HG02981 (cell line): ENCODE data around the gene AMPD1.

Source experiments
- ATAC-seq: cut with Tn5 transposase; IDR thresholded peaks from one replicate; pipeline ENCODE4 v1.9.1; 2021; ENCODE audit warnings: mild to moderate bottlenecking, moderate library complexity; ENCODE audit not compliant: unreplicated experiment

The AMPD1 gene

DNA sequence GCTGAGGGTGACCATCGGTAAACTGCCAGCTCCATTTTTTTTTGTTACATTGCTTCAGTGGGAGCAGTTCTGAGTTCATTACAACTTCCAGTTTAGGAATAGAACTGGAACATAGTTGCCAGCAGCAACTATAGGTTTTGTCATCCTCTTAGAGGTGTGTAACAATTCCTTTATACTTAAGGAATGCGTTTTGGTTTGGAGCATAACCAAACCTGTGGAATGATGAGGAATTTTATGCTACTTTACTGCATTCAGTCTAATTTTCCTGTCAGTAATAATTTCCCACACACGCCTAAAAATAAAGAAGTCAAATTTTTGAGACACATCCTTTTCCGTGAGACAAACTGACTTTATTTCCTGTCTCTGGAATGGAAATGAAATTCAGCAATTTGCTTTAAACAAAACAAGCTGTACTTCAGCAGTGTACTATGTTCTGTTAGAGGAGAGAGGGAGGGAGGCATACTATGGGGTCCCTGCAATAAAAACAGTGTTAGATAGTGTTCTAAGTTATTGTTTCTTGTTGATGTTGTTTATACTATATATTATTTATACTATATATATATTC, 4.8 kb upstream of the AMPD1 start:
- no peak for ATAC-seq

DNA sequence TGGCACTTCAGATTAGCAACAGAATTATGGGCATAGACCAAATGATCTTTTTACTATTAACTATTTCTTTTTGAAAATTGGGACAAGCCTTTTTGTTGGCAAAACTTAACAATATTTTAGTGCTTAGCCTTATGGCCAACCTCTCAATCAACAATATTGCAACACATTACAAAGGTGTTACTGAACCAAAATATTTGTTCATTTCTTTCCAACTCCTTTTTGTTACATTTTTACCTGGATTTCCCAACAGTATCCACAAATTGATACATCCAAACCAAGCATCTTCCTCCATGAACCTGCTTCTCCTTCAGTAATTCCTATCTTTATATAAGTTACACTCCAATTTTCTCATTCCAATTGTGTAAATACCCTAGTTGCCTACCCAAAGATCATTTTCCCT, 1.5 kb upstream of the AMPD1 start:
- no peak for ATAC-seq

DNA sequence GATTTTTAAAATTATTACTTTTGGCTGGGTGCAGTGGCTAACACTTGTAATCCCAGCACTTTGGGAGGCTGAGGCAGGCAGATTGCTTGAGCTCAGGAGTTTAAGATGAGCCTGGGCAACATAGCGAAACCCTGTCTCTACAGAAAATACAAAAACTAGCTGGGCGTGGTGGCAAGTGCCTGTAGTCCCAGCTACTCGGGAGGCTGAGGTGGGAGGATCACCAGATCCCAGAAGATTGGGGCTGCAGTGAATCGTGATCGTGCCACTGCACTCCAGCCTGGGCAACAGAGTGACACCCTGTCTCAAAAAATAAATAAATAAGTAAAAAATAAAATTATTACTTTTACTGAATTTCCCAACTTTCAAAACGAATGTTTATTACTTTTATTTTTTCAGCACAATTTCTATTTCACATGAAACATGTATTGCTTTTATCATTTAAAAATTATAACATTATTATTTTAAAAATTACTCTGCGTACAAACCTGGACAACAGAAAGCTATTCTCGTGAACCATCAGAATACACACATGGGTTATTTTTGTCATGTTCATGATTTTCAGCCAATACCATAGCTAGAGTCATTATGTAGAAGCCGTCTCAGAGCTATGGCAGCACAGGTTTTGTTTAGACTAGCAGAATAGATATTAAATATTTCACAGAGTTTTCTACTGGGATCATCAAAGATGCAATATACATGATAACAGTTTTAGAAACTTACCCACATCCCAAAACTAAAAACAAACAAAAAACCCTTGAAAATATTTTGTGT, 621 bp downstream of the AMPD1 start:
- ATAC-seq, result no peak

DNA sequence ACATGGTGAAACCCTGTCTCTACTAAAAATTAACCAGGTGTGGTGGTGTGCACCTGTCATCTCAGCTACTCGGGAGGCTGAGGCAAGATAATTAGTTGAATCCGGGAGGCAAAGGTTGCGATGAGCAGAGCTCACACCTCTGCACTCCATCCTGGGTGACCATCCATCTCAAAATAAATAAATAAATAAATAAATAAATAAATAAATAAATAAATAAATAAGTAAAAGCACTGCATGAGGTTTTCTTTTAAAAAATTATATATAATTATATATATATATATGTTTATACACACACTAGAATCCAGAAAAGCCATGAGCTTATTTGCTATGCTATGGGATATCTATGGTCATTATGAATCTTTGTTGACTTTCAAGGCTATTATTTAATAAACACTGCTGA, 2.4 kb downstream of the AMPD1 start:
- ATAC-seq, result no peak

DNA sequence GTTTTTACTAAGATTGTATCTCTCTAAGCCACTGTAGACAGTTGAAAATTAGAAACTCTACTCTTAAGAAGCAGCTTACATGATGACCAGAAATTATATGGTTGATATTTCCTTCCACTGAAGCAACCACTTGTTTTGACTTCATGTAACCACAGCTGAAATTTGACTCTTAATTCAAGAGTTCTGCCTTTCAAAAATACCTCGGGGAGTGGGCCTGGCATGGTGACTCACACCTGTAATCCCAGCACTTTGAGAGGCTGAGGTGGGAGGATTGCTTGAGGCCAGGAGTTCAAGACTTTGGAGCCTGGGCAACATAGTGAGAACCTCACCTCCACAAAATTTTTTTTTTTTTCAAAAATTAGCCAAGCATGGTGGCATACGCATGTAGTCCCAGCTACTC, 4.3 kb downstream of the AMPD1 start:
- ATAC-seq, result no peak

DNA sequence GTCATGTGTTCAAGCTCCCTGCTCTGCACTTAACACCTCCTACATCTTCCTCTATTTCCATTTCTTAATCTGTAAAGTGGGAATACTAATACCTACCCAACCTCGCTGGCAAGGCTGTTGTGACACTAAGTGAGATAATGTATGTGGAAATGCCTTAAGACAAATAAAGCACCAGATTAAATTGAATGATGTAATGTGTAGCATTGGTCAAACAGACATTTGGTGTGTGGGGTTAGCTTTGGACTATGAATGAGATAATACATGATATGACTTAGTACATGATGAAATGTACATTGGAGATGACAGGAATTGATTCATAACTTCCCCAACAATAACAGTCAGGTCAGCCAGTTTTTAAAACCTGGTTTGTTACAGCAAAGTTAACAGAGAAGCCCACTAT, 5.2 kb downstream of the AMPD1 start:
- ATAC-seq, result no peak

DNA sequence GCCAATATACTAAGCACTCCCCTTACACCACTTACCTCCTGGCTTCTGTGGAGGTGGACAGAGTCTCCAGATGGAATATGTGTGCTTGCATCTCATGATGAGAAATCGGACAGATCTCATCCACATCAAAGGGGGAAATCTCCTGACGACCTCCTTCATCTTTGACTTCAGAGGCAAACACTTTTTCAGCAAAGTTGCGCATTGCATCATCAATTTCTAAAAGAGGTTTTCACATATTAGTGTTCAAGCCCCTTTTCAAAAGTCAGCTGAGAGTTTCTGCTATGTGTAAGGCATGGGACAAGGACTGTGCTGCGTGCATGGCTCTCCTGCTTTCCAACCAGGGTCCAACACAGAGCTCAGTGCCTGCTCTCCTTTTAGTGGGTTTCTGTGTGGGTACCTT, 6.8 kb downstream of the AMPD1 start:
- no peak for ATAC-seq

DNA sequence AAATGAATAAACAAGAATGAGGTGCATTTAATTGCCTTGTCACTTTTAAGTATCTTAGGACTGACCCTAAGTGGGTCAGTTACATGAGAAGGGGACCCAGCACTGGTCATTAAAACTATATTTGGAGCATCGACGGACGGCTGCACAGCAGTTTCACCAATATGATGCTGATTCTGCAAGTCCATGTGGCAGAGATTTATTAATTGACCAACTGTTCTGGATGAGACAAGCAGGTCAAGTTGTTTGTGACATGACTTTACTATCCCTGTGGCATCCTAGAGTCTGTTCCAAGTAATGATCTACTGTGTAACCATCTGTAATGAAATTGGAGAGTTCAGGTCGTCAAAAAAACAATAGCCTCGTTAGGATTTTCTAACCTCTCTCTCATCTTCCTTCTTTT, 9.5 kb downstream of the AMPD1 start:
- ATAC-seq, result no peak

DNA sequence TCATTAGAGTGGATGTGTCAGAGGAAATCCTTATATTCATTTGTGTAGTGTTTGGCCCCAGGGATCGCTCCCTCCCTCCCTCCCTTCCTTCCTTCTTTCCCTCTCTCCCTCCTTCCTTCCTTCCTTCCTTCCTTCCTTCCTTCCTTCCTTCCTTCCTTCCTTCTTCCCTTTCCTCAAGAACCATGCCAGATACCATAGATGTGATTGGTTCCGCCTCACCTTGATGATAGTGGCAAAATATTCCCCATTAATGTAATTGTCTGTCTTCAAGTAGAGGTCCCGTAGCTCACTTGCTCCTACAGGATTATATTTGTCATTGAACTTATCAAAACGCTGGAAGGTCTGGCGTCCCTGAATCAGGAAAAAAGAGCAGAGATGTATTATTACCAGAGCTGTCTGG, 17.7 kb downstream of the AMPD1 start:
- no peak for ATAC-seq

DNA sequence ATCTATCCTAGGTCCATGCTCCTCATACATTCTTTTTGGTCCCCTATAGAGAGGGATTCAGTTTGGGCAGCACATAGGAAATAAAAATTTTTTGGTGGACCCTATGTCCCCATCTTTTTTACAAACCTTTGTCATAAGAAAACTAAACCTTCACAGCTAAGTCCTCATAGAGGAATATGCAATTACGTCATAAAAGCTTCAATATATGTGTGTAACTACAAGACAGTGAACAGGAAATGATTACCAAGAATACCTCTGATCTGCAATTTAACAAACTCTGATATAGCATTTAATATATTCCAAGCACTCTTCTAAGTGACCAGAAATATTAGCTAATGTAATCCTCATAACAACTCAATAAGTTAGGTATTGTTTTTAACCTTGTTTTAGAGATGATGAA, 19.2 kb downstream of the AMPD1 start:
- ATAC-seq, result no peak

DNA sequence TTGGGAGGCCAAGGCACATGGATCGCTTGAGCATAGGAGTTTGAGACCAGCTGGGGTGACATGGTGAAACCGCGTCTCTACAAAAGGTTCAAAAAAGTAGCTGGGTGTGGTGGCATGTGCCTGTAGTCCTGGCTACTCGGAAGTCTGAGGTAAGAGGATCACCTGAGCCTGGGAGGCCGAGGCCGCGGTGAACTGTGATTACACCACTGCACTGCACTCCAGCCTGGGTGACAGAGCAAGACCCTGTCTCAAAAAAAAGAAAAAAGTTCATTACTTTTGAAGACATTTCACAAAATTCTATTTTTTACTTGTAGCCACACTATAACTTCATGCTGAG, 23.4 kb downstream of the AMPD1 start:
- no peak for ATAC-seq

DNA sequence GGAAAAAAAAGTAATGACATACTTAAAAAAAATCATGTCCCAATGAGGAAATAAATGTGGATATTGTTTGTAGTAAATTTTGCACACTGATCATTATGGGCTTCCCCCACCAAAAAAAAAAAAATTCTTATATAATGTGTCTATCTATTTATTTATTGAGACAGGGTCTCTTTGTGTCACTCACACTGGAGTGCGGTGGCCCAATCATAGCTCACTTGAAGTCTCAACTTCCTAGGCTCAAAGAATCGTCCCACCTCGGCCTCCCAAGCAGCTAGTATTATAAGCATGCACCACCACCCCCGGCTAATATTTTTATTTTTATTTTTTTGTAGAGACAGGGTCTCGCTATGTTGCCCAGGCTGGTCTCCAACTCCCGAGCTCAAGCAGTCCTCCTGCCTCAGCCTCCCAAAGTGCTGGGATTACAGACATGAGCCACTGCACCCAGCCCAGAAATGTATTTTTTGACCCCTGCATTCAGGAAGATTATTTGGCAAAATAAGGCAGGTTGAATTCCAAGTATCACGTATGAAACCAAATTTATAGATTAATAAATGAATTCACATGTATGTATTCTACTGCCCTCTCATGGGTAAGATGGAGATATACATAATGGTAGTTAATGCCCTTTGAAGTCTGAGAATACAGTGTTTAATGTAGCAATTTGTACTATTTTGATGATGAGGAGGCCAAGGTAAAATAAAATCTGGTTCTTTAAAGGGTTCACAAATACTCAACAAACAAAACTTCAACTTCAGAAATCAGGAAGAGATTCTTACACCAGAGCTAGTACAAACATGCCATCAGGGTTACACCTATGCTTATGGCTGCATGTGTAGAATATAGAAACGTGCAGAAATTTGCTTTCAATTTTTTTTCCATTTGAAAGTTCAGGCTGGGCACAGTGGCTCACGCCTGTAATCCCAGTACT, 24.1 kb downstream of the AMPD1 start:
- ATAC-seq, result no peak

DNA sequence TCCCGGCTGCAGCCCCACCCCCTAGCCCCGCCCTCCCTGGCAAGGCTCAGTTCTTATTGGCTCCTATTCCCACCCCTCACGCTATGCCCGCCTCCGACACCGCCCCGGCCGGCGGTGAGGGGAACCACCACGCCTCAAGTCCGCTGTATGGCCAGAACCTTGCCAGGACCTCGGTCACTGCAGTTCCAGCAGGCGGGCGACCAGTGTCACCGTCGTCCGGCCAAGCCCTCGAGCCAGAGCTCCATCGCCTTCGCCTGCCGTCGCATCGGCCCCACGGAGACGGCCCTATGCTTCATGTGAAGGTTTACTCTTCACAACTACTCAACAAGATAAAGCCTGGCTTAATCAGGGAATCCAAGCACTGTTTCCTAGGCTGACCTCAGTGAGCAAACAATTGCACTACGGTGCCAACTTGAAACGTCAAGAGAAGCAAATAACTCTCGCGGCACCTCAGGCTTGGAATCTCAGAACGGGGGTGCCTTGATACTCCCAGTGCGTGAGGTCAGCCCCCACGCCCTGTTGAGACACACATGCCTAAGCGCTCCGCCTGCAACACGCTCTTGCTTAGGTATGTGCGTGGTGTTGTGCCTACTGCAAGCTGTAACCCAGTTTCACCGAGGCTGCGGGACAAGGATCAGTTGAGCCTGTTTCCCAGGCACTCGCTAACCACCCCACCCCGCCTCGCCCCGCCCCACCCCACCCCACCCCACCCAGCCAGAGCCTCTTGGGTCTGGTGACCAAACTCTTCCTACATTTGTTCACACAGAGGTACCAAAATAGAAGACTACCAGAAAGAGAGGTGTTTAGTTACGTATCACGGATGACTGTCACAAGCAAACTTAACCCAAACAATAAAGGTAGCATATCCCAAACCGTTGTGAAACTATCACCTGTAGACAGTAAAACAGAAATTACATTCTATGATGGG, 25.0 kb downstream of the AMPD1 start:
- ATAC-seq, result peak; percentile 98

DNA sequence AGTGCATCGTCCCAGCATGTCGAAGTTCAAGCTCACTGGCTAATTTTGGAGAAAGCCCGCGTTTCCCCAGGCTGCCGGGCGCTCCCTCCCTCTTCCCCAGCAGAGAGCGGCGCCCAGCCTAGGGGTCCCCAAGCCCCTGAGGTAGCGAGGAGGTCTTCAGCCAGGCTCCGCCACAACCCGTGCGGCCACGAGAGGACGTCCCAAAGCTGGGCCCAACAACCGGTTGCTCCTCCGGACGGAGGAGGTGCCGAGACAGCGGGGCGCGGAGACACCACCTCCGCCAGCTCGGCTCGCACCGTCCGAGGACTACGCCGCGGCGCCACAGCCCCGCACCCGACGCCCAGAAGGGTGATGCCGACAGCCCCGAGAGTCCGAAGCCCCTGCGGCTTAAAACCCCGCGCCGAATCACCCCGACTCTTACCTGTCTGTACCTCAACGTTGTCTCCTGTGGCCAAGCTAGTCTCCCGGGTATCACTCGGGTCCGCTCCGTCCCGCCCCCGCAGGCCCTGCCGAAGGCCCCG, 25.7 kb downstream of the AMPD1 start, which contains the start of gene DENND2C:
TSS of gene DENND2C (minus strand) at position 488 of the 521 bp plus-strand sequence. CDS start 44,065 bp downstream, outside the sequence.
- ATAC-seq, result peak; percentile 55

DNA sequence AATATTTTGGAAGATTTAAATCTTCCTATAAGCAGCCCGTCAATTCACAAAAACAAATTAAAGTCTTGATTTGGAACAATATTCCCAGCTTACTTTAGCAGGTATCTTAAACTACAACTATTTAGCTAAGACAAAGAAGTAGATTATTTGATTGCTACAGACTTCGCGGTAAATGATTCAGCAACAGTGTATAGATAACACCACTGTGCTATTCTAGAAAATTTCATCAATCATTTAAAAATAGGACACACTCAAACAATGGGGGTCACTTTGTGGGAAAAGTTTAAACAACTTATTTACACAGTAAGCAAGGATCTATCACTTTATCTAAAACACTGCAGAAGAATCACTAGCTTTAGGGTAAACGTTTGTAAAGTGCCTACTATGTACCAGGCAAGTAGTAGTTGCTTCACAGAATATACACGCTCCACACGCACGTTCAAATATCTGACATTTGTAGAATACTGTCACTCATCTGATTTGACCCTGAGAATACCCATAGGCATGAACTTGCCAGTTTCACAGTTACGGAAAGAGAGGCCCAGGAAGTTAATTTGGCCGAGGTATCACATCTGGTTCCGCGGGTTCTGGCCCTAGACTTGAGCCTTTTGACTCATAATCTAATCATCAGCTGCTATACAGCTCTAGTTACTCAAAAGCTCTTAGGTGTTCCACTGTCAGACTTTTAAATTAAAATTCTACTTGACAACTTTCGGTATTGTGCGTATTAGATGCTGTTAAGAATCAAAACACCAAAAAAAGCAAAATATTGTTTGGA, 26.4 kb downstream of the AMPD1 start:
- no peak for ATAC-seq

DNA sequence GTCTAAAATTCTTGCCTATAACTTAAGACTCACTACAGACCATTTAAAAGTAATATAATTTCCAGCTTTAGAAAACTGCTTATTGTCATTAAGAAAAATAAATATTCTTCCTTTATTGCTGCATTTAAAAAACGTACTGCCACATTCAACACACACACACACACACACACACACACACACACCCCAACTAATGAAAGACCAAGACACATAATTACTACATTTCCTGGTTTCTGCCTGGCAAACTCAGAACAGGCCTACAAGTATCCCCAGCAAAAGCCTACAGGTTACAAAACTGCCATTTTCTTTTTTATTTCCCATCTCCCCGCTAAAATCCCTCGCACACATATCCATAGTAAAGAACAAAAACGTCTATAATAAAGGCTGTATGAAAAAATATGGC, 27.0 kb downstream of the AMPD1 start:
- no peak for ATAC-seq

DNA sequence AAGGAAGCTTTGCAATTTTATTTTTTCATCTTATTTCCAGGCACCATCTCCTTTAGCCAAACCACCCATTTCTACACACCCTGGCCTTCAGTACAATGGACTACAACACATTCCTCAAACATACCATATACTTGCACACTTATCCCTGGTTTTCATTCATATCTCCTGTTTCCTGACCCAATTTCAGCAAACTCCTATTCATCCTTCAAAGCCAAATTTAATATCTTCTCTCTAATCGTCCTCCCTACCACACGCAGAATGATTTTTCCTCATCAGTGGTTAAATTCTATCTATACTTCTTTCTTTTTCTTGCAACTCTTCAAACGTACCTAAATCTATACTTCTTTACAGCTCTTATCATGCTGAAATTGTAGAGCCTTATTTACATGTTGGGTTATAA, 28.4 kb downstream of the AMPD1 start:
- no peak for ATAC-seq

DNA sequence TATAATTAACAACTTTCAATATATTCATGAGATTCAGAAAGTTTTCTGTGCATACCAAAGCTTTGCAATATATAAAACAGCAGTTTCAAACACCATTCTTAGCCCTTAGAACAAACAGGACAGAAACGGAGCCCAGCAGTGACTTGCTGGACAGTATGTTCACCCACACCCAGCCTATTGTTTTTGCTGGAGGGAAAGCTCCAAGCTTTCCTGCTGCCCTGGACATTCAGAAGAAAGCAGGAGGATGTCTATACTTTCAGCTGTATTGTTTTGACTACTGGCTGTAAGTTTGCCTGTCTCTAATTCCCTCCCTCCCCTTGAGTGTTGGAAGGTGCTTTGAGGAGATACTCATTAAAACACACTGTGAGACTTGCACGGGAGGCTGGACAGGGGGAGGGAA, 35.1 kb downstream of the AMPD1 start:
- no peak for ATAC-seq

DNA sequence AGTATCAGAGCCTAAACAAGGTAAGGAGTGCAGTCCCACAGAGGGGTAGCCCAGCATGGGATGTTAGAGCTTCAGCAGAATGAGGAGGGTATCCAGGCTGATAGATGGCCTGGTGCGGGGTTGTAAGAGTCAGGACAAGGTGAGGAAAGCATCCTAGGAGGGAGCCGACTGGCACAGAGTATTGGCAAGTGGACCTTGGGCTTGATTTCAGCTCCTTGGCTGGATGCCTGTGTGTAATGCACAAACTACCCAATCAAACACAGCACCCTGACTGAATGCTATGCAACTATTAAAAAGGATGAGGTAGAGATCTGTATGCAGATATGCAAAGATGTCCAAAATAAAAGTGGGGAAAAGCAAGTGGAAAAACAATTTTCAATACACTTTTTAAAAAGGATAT, 43.5 kb downstream of the AMPD1 start:
- no peak for ATAC-seq

DNA sequence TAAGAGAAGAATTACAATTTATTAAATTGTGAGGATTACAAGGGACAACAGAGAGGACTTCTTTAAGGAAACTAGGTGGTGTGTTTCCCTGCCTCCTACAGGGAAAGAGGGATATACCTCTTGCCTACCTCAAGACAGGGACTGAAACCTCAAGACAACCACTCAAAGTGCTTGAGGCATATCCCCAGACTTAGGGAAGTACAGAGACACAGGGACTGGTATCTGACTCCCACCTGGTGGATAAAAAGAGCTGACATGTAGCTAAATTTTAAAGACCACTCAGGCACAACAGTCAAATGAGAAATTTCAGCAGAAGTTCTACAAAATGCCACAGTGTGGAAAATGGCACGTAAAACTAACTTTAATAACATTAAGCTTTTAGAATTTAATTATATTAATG, 46.8 kb downstream of the AMPD1 start:
- no peak for ATAC-seq
